Fibroblast of skin of left biceps (primary cell): ENCODE data around the gene PRUNE2.
"Not testable (repeated sequence)": the region's sequence is repeated elsewhere in the genome, so short reads cannot be mapped to it uniquely, and the experiment has no call there.

Experiments used
- DNase-seq, 2 experiments: peaks; one replicate each; pipeline ENCODE4 v3.0.0-alpha.2; 2013; ENCODE audit warnings: low read depth in 2 of 2

Gene PRUNE2

DNA sequence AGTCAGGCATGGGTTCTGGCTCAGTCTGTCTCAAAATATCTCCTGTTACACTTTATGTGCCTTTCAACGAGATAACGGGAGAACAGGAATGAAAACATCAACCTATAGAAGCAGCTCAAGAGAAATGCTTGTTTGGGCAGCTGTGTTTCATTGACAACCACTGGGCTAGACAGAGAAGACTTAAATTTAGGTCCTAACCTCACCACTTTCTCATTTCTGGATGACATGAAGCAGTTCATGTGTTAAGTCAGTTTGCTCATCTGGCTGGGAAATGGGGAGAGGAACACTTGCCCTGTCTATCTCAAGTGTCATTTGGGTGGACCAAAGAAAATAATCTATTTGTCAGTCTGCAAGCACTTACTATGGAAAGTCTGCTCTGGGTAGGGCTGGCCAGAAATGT, 208.4 kb downstream of the PRUNE2 start:
- no peak for DNase-seq

DNA sequence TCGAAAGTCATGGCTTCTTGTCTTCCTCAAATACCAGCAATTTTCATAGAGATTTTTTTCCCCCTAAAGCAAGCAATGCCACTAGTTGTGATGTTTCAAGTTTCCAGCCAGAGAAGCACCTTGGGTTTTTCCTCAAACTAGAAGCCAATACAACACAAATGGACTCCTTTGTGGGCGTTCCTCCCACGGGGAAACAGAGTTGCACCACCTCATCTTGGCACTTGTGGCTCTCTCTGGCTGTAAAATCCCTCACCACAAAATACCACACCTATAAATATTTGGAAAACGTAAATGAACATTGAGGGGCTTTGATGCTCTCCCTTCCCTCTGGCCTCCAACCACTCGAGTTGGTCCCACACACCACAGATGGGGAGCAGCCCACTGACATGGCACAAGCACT, 208.8 kb downstream of the PRUNE2 start:
- DNase-seq: no peak

- no peak for DNase-seq
These were observed 212.0 kb downstream of the PRUNE2 start for GRCh38 chr9:76693912-76694311.

DNA sequence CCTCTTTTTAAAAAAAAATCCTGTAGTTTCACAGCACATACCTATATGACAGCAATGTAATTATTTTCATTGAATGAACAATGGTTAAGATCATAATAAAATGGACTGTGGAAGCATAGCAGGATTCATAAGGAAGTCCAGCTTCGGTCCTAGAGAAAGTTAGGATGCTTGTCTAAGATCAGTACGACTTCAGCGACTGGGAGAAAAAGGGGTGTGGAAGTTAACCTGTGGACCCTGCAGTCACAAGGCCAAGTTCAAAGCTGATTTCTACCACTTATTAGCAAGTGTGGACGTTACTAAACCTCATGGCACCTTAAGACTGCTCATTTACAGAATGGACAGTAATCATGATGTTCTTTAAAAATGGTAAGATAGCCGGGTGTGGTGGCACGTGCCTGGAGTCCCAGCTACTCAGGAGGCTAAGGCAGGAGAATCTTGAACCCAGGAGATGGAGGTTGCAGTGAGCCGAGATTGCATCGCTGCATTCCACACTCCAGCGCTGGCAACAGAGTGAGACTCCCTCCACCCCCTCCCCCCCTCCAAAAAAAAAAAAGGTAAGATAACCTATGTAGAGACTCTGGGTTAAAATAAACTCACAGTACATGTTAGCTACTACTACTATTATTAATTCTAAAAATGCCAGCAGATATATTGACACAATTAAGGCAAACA, 213.3 kb downstream of the PRUNE2 start:
- DNase-seq: no peak

DNA sequence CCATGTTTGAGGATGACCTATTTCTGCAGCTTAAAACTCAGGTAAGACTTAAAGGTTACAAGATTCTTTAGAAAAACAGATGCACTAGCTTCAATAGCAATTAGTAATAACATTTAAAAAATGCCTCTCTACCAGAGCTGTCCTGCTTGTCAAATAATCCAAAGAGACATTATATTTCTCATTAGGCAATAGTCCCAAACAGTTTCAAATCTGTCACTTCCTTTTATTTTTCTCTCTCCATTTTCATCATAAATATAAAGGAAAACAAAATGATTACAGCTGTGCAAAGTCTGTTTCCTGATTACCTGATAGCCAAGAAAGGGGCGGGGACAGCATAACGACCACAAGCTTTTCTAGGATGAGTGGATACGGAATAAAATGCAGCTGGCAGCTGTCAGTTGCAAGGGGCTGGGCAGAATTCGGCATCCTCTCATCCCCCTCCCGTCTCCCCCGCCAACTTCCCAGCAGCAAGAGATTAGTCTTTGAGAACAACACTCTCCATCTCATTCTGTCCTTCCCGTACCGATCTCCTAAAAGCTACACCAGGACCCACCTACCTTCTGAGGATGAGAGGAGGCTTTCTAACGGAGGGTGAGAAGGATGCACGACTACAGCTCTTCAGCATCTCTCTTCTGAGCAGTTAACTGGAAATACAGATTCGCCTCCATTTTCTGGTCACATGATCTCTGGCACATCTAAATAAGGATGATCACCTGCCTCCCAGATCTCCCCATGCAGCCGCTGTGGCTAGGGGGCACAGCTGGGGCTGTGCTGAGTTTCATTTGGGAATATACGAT, 214.2 kb downstream of the PRUNE2 start:
- no peak for DNase-seq

DNA sequence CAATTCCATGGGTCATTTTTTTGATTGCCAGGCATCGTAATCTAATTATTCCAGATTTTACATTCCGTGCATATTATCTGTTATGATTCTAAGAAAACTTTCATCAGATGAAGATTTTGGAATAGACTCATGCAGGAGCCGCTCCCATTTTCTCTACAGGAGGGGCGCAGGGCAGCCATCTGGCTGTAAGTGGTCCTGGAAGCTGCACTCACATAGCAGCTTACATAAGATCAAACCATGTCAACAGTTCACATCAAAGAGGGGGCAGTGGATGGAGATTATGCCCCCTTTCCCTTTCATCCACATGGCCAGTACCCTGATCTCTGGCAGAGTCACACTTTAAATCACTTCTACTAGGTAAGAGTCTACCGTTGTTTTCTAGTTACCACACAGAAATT, 214.9 kb downstream of the PRUNE2 start:
- no peak for DNase-seq

DNA sequence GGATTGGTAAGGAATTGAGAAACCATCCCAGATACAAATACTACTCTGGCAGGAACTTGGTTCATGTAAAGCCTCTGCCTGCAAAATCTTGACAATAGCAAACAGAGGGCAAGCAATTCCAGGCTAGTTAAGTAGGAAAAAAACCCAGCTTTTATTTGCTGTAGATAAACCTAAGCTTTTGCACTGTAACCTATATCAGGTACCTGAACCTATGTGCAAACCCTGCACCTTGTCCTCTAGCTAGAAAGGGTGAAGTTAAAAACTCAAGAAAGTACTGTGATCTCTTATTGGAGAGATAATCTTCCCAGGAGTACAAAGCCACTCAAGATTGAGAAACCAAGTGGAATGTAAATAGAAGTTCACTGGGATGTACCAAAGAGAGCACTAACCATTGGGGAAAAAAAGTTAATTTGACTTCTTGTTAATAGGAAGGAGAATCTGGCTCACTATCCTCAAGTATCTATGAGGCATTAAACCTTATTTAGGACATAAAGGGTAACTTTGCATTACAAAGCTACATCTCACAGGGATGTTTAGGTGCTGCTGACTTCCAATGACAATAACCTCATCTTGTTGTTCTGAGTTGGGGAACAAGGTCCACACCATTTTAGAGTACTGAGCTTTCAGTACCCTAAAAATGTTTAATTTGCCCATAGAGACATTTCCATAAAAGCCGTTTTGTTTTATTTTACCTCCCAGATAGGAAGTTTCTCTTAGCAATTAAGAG, 215.5 kb downstream of the PRUNE2 start:
- DNase-seq: no peak

DNA sequence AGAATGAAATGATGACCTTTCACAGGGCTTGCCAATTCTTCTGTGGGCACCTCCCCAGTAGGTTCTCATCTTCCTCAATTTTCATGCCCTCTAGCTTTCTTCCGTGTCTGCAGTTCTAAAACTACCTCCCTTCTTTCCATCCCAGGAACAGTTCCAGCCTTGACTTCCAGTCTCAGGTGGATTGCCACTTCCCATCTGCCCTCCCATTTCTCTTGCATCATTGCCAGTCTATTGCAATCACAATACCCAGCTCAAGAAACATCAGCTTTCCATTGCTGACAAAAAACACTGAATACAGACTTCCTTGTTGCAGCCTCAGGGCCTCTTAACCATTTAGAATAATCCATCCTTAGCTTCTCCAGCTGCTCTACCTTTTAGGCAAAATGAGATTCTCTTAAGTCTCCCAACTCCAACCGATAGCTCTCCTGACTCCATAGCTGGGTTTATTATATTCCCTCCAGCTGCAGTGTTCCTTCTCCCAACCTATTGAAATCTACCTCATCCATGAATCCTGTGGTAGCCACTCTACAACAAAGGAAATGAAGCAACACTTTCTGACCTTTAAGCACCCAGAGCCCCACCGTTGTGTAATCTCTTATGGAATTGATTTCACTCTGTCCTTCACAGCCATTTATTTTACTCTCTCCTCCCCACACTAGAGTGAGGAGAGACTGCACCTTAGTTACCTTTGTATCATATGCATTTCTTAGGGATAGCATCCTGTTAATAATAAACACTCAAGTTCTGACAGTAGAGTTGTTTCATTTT, 217.3 kb downstream of the PRUNE2 start:
- no peak for DNase-seq

GRCh38 chr9:76687861-76688391, 218.0 kb downstream of the PRUNE2 start:
- no peak for DNase-seq

GRCh38 chr9:76686756-76687155, 219.2 kb downstream of the PRUNE2 start:
- no peak for DNase-seq

- DNase-seq: no peak
These were observed 221.7 kb downstream of the PRUNE2 start for GRCh38 chr9:76684213-76684612.

DNA sequence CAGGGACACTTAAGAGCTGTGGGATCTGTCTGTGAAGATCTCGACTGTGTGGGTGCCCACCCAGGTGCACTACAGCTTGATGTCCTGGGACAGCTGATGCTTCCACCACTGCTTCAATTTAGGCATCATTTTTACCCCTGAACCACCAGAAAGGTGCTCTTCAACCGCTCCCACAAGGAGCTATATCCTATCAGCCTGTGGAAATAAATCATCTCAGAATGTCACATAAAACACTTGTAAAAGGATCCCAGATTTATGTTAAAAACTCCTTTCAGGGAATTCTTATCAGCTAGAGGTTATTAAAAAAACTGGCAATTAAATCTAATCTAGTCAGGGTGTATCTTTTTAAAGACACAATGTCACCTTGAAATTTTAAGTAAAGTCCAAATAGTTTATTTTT, 224.4 kb downstream of the PRUNE2 start:
- DNase-seq: no peak

DNA sequence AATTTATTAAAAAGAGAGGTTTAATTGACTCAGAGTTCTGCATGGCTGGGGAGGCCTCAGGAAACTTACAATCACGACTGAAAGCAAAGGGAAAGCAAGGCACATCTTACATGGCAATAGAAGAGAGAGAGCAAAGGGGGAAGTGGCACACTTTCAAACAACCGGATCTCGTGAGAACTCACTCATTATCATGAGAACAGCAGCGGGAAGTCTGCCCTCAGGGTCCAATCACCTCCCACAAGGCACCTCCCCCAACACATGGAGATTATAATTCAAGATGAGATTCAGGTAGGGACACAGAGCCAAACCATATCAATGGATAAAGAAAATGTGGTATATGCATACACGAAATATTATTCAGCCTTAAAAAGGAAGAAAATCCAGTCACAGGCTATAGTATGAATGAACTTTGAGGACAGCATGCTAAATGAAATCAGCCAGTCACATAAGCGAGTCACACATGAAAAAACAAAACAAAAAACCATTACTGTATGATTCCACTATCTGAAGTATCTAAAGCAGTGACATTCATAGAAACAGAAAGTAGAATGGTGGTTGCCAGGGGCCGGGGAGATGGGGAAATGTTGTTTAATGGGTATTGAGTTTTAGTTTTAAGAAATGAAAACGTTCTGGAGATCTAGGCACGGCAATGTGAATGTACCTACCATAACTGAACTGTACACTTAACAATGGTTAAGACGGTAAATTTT, 225.0 kb downstream of the PRUNE2 start:
- no peak for DNase-seq

- DNase-seq: no peak
These were observed 228.3 kb downstream of the PRUNE2 start for GRCh38 chr9:76677481-76678055.

- no peak for DNase-seq
These were observed 229.1 kb downstream of the PRUNE2 start for GRCh38 chr9:76676857-76677256.

GRCh38 chr9:76667521-76667957, 238.4 kb downstream of the PRUNE2 start:
- DNase-seq: no peak

GRCh38 chr9:76665966-76666365, 239.9 kb downstream of the PRUNE2 start:
- DNase-seq: not testable (repeated sequence)

- no peak for DNase-seq
These were observed 240.5 kb downstream of the PRUNE2 start for GRCh38 chr9:76665458-76665857.

- DNase-seq: no peak
These were observed 241.8 kb downstream of the PRUNE2 start for GRCh38 chr9:76664120-76664519.

- DNase-seq: no peak
These were observed 243.2 kb downstream of the PRUNE2 start for GRCh38 chr9:76662476-76663281.
